HG03159 (cell line): ENCODE data around the gene FIBCD1.

Experiments
- ATAC-seq: cut with Tn5 transposase; IDR thresholded peaks from one replicate; pipeline ENCODE4 v1.9.1; 2021; ENCODE audit warnings: mild to moderate bottlenecking, moderate library complexity; ENCODE audit not compliant: unreplicated experiment

Gene FIBCD1, protein sequence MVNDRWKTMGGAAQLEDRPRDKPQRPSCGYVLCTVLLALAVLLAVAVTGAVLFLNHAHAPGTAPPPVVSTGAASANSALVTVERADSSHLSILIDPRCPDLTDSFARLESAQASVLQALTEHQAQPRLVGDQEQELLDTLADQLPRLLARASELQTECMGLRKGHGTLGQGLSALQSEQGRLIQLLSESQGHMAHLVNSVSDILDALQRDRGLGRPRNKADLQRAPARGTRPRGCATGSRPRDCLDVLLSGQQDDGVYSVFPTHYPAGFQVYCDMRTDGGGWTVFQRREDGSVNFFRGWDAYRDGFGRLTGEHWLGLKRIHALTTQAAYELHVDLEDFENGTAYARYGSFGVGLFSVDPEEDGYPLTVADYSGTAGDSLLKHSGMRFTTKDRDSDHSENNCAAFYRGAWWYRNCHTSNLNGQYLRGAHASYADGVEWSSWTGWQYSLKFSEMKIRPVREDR

DNA sequence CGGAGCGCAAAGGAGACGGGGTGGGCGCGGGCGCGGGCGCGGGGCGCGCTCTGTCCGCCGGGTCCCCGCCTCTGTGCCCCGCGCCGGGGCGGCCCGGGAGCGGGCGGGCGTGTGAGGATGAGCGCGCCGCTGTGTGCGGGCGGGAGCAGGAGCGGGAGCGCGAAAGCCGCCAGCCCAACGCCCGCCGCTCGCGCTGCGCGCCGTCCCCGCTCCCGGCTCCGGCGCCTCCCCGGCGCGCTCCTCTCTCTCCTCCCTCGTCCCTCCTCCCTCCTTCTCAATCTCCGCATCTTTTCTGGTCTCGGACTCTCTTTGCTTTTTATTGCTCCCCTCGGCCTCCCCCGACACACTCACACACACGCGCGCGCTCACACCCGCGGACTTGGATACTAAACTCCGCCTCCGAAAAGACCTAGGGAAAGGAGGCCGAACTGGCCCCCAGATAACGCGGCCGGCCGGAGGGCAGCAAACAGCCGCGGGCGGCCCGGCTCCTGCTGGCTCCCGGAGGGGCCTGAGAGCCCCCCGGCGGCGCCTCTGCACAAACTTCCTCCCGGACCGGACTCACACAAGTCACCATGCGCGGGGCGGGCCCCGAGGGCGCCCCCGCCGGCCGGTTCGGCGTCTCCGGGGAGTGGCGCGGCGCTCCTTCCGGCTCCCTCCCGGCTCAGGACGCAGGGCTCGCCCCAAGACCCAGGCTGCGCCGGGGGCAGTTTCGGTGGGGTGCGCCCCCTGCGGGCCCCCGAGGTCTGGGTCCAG lies at the start of gene FIBCD1:
Gene FIBCD1, minus strand, starts transcription at position 596 of the 753 bp plus-strand sequence. CDS start 640 bp downstream, outside the sequence.
- ATAC-seq: no peak

DNA sequence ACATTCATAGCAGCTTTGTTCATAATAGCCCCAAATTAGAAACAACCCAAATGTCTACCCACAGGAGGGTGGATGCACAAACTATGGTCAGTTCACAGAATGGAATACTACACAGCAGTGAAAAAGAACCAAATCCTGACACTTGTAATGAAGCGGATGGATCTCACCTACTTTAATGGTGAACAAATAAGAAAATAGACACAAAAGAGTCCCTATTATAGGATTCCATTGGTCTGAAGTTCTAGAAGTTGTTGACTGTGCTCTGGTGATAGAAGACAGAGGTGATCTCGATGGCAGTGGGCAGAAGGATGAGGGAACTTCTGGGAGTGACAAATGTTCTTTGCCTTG lies 49.3 kb upstream of the FIBCD1 start:
- no peak for ATAC-seq

DNA sequence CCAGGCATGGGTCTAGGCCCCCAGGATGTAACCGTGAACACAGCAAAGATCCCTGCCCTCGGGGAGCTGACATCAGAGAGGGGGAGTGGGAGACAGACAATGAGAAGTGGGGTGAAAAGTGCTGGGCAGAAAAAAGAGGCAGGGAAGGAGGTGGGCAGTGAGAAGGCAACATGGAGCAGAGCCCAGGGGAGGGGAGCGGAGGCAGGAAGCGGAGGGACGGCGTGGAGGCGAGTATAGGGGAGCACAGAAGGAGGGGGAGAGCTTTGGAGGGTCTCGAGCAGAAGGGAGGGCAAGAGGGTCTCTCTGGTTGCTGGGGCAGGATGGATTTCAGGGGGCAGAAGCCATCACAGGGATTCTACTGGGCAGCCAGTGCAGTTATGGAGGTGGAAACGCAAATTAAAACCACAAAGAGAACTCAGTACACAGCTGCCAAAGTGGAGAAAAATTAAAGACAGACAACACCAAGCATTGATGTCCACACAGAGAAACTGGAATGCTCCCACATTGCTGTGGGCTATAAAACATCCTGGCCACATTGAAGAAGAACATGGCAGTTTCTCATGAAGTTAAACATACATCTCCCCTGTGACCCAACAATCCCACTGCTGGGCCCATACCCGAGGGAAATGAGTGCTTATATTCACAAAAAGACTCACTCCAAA lies 48.8 kb upstream of the FIBCD1 start:
- no peak for ATAC-seq

DNA sequence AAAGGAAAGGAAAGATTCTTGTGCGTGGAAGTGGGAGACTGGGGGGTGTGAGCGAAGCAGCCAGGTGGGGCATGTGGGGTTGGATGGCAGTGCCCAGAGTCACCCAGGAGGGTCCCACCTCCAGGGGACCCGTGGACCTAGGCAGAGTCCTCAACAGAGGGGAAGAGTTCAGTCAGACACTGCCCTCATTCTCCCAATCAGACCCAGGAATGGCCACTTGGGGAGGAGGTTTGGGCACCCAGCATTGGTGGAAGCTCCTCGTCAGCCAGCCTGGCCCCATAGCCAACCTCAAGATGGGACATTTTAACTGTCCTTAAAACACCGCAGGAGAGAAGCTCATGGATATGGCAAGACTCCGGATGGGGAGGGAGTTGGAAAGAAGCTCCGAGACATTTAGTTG lies 48.0 kb upstream of the FIBCD1 start:
- ATAC-seq: no peak

DNA sequence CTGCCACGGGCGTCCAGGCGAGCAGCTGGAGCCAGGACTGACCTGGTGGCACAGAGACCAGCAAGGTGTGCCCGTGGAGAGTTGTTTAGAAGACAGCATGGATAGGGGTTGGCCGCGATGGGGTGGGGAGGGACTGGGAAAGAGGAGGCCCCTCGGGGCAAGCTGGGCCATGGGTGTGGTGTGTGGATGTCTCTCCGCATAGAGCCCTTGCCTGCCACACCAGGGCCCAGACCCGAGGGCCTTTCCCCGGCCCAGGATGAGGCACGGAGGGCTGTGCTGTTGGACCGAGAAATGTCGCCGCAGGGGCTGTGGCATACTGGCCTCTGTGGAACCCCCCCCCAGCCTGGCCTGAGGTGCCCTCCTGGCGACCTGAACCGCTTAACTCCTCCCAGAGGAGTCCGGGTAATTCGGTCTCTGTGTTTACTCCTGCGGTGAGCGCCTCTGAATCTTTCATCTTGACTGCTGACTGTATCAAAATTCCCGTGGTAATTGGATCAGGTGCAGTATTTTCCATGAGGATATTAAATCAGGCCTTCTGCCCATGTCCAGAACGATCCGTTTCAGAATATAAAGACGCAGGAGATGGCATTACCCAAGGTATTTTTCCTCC lies 47.4 kb upstream of the FIBCD1 start:
- no peak for ATAC-seq

DNA sequence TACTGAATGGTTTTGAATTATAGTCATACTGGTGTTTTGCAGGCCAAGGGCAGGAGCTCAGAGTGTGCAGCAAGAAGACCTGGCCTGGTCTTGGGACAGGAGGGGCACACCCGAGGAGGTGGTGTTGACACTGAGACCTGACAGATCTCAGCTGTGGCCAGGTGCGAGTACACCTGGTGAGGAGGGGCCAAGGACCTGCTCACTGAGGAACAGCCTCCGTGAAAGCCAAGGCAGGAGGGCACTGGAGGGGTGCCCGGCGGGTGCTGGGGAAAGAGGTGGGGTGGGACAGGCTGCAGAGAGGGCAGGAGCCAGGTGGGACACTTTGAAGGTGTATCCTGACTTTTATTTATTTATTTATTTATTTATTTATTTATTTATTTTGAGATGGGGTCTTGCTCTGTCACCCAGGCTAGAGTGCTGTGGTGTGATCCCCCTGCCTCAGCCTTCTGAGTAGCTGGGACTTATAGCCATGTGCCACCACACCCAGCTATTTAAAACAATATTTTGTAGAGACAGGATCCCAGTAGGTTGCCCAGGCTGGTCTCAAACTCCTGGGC lies 46.6 kb upstream of the FIBCD1 start:
- ATAC-seq: no peak

DNA sequence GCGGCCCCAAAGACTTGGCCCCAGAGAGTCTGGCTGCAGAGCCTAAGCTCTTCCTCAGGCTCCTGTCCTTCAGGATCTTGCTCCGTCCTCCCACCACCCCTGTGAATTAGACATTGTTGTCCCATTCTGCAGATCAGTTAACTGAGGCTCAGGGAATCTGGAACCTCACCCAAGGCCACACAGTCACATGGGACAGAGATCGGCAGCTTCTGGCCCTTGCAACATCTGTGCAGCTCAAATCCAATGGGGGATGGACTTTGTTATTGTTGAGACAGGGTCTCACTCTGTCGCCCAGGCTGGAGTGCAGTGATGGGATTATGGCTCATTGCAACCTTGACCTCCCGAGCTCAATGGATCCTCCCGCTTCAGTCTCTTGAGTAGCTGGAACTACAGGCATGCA lies 46.0 kb upstream of the FIBCD1 start:
- ATAC-seq: no peak

DNA sequence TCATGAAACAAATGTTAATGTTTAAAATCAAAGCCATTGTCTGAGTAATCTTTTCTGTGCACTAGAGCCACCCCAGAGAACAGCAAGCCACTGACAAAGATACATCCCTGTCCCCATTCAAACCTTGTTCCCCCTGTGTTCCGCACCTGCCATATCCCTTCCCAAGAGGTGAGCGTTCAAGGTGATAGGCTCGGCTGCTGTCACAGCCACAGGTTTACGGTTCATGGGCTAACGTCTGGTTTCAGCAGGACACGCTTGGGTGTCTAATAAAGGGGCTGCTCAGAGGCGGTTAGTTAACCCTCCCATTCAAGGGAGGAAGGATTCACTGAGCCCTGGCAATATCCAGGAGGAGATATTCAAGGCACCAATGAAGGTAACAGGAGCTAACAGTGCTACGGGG lies 45.5 kb upstream of the FIBCD1 start:
- ATAC-seq: no peak

DNA sequence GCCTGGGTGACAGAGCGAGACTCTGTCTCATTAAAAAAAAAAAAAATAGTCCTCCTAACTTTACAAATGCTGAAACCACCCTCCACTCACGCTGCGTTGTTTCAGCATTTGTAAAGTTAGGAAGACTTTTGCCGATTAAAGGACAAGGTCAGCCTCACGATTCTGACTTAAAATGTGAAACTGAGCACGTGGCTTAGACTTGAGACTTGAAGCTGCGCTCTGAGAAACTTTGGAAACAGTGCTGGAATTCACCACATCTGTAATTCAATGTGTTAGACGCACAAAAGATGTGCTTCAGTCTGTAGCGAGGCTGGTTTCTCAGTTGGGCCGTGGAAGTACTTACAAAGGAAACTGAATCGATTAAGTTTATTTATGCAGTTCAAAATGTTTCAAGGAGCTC lies 44.9 kb upstream of the FIBCD1 start:
- ATAC-seq: no peak

DNA sequence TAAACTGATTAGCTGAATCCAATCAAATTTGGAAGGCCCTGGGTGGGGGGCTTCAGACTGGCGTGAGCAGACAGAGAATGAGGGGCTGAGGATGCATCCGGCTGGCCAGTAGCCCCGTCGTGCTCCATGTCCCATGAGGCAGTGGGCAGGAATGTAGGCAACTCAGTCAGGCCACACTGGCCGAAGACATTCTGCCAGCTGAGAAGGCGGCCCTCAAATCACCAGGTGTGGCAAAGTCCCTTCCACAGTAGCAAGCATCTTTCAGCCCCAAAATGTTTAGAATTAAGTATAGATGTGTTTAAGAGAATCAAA lies 44.3 kb upstream of the FIBCD1 start:
- ATAC-seq: no peak

DNA sequence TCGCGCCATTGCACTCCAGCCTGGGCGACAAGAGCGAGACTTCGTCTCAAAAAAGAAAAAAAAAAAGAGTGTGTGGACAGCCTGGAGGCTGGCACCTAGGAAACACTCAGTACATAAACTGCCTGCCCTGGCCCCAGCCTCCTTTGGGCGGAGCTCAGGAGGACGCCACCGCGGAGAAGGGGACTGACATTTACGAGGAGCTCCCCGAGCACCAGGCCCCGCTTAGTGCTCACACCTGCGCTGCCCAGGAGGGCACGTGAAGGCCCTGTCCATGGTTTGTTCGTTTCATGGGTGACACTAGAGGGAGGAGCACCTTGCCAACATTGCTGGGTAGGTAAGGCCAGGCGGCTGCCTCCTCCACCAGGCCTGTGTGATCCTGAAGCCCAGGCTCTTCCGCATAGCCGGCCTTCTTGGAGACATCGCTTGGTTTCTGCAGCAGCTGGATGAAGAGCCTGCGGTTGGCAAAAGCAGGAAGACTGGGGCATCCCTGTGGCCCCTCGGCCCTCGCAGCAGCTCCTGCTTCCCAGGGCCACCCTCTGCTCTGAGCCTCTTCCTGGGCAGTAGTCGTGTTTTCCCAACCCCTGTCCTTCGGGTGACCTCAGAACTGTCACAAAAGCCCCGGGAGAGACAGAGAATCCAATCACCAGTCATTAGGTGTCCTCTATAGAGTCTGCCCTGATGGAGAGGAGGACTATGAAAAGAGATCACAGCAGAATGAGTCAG lies 43.8 kb upstream of the FIBCD1 start:
- no peak for ATAC-seq

DNA sequence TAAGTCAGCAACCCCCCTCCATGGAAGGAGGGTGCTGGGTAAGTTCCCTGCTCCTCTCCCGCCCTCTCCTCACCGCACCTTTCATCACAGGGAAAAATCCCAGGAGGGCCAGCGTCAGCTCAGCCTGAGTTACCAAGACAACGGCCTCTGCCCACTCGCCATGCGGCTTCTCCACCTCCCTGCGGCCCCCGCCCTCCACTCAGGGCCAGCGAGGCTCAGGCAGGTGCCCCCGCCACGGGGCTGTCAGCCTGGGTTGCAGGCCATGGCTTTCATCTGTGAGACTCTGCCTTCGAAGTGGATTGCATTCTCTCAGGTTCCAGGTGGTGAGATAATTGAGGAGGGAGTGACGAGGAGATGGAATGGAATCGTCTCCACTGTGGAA lies 42.7 kb upstream of the FIBCD1 start:
- no peak for ATAC-seq

DNA sequence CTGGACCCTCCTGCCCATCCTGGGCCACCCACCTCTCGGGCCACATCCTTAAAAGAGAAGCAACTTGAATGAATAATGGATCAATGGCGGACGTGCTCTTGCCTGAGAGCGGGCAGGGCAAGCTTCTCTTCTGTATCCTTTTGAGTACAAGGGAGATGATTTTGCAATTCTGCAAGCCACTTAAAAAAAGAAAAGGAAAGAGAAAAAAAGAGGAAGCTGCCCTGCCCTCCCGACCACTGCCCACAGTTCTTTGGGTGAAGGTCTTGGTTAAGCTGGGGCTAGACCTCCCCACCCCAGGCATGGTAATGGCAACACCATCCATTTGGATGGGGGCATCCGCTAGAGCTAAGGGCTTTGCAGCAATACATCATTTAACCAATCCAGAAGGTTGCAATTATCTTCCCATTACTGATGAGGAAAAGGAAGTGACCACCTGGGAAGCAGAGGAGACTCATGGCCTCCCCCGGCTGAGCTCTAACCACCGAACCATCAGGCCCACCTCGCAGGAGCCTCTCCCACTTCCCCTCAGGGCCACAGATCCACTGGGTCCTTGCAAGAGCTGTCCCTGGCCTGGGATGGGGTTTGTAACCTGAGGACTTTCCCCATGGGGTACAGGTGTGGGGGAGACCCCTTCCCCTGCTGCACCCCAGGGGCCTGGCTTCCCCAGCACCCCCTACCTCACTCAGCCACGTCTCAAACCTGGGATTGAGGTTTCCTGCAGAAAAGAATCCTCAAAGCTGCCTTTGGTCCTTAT lies 42.1 kb upstream of the FIBCD1 start:
- no peak for ATAC-seq

DNA sequence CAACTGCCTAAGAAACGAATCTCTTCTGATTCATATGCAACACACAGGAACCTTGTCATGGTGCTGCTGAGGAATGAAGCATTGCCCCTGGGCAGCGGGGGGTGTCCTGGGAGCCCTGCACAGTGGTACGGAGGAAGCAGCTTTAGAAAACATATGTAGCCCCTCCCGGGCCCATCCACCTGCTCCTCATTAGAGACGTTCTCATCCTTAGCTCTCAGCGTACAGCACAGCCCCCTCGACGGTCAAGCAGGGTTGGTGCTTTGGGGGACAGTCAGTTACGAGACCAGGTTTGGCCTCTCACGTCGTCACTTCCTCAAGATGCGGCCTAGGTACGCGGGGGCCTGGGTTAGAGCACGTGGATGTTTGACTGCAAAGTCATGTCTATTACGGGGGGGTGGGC lies 41.5 kb upstream of the FIBCD1 start:
- no peak for ATAC-seq

DNA sequence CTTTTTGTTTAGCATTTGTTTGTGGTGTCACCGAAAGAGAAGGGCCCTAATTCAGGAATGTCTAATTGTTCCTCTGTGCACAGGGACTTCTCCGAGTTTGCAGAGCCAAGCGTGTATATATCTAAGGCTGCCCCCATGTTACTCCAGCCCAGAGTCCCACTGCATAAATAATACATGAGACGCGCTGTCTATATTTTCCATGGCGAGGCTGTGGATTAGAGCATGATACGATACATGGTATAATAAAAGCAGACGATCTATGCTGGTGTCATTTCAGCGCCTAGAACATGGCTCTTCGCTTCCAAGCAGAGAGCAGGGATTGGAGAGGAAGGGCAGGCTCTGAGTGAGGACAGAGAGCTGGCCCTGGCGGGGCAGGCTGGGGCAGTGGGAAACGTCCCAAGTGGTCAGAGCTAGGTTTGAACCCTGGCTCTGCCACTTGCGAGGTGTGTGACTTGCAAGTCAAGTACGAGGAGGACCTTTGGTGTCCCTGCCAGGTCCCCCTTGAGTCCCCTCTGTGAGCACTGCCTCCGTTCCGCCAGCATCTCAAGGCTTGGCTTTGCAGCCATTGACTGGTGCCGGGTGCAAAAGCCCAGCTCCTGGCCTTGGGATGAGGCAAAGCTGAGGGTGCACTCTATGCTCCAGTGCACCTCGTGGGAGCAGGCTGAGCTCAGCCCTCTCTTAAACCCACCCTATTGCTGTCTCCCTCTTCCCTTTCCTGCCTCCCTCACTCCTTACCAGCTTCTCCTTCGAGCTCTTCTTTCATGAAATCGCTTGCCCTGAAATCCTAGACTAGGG lies 40.7 kb upstream of the FIBCD1 start:
- ATAC-seq: no peak

DNA sequence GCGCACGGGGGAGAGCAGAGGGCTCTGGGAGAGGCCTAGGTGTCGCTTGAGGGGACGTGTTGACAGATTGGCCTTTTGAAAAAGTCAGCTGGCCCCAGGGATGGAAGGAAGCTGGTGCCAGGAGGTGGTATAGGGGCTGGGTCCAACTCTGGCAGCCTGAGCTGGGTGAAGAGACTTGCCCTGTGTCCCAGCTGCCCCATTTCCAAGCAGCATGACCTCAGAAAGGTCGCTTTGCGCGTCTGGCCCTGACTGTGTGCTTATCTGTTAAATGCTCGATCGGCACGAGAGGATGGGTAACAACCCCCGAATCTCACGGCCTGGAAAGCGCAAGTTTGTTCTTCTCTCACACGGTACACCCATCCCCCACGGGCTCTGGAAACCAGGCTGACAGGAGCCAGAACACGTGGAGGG lies 38.8 kb upstream of the FIBCD1 start:
- no peak for ATAC-seq

DNA sequence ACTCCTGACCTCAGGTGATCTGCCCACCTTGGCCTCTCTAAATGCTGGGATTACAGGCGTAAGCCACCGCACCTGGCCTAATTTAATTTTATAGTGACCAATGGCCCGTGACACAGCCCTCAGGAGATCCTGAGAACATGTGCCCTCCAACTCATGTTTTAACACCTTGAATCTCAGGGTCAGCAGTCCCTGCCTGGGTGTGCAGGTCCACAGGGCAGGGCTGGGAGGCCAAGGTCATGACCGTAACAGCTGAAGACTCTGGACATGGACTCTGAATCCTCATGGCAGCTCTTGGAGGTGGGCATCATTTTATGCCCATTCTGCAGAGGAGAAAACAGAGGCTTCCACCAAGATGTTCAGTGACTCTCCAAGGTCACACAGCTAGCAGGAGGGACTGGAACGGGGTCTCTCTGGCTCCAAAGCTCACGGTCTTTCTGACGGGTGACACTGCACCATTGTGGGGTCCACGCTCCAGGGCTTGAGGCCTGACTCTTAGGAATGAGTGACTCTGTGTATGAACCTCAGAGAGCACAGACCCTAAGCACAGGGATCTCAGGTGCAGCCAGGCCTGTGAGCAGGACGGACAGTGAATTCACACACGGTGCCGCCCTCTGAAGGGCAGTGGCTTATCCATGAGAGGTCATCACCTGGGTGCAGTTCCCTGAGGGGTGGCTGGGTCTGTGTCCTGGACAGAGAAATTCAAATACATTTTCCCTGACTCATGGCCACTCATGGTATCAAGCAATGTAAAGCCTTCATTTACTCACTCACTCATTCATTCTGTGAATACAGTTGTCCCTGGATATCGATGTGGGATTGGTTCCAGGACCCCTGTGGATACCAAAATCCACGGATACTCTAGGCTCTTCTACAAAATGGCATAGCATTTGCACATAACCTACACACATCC lies 37.1 kb upstream of the FIBCD1 start:
- no peak for ATAC-seq

DNA sequence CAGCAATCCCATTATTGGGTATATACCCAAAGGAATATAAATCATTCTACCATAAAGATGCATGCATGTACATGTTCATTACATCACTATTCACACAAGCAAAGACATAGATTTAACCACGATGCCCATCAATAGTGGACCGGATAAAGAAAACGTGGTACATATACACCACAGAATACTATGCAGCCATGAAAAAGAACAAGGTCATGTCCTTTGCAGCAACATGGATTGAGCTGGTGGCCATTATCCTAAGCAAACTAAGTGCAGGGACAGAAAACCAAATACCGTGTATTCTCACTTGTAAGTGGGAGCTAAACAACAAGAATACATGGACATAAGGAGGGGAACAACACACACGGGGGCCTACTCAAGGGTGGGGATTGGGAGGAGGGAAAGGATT lies 36.1 kb upstream of the FIBCD1 start:
- no peak for ATAC-seq
